ENCODE data around the gene OCRL.
"Not testable (repeated sequence)": the region's sequence is repeated elsewhere in the genome, so short reads cannot be mapped to it uniquely, and the experiment has no call there.

- TF ChIP-seq POLR2A (IDR thresholded peaks at IDR 0.05; ENCODE audit: low read depth); CTCF (IDR thresholded peaks at IDR 0.05); POLR2AphosphoS5 (IDR thresholded peaks at IDR 0.05): not testable (repeated sequence)
Measured at GRCh38 chrX:129564345-129564744, 24.3 kb downstream of the OCRL start.

Data from esophagus muscularis mucosa (tissue), 3 donors.